GM12892 (cell line): ENCODE measurements around the gene WDR62.

Experiments
- POLR2A ChIP-seq: IDR thresholded peaks from 2 replicates; pipeline ENCODE4 v1.6.1; 2011; ENCODE audit warnings: low read depth, low read length, control low read depth
- POLR2AphosphoS5 ChIP-seq: IDR thresholded peaks from 2 replicates; pipeline ENCODE4 v1.6.1; 2011; ENCODE audit warnings: low read depth, low read length, control low read depth
- TAF1 ChIP-seq: IDR thresholded peaks from 2 replicates; pipeline ENCODE4 v1.6.1; 2011; ENCODE audit warnings: low read depth, mild to moderate bottlenecking, control low read depth, low read length, borderline replicate concordance

DNA sequence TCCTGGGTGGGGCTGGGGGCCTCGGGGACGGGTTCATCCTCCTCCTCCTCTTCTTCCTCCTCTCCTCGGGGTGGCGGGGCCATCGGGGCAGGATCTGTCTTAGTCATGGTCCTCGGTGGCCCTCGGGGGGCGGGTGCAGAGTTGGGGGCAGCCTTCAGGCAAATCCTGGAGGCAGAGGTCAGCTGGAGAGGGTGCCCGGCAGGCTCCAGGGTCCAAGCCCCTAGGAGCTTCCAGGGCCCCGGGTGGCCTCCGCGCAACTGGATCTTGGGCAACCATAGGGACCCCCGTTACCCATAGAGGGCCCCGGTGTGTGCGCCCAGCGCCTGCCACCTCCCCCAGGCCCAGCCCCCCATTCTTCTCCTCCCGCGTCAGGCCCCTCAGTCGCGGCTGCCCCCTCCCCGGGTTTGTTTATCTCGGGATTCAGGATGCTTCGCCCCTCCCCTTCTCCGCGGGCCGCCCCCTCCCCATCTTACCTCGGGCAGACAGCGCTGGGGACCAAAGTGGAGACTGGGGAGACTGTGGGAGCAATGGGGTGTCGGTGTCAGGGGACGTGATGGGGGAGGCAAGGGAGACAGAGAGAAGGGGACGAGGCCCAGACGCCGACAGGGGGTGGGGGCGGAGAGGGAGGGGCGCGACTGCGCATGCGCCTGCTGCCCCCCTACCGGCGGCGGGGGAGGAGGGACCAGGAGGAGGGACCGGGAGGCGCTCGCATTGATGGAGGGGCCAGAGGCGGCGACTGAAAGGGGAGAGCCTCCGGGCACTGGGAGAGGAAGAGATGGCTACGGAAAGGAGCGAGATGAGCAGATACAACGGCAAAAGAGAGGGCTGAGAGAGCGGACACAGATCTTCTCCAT is 22.2 kb upstream of the WDR62 start, which contains the start of gene CLIP3:
- no peak for TF ChIP-seq POLR2AphosphoS5
- no peak for TF ChIP-seq POLR2A
- TF ChIP-seq TAF1 = no peak
